CD4-positive, alpha-beta T cell treated with Interferon alpha-2 for 1 hour (primary cell): ENCODE results near the gene PLOD2.
"Not testable (repeated sequence)": the region's sequence is repeated elsewhere in the genome, so short reads cannot be mapped to it uniquely, and the experiment has no call there.

Source experiments
- DNase-seq, 2 donors: peaks; one replicate each; pipeline ENCODE4 v3.0.0-alpha.2; 2020 to 2022

PLOD2 gene

DNA sequence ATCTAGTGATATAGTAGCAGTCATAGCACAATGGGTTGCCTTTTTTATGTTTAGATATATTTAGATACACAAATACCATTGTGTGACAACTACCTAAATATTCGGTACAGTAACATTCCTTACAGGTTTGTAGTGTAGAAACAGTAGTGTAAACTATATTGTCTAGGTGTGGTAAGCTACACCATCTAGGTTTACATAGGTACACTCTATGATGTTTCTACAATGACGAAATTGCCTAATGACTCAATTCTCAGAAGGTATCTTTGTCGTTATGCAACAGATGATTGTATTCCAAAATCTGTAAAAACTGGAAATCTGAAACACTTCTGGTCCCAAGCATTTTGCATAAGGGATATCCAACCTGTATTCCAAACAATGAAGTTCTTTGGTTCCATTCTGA lies 24.3 kb downstream of the PLOD2 start:
- no peak for DNase-seq

DNA sequence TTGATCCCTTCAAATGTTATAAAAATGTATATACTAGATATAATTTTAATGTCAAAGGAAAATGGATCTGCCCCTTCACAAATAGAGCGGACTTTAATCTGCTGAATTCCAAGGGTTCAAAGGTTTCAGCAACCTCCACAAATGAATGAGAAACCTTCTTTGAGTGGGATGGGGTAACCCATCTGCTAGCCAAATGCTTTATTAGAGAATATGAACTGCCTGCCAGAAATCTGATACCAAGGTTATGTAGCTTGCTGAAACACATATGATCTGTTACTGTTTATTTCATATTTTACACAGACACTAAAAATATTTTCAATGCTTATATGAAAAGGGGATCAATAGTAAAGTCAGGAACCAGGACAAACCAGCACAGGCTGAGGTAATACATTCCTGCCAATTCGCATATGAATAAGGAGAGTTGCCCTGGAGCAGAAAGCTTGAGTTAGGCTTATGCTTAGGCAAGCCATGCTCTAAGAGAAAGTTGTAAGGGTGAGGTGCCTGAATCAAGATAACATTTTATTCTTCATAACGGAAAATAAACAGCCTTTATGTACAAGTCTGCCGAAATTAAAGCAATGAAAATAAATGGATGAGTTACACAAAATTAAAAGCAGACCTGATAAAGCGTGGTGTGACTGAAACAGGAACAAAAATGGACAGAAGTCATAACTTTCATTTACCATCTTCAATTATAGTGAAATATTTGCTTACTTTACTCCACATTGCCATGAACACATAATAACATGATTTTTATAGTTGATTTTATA lies 26.5 kb downstream of the PLOD2 start:
- DNase-seq: no peak

DNA sequence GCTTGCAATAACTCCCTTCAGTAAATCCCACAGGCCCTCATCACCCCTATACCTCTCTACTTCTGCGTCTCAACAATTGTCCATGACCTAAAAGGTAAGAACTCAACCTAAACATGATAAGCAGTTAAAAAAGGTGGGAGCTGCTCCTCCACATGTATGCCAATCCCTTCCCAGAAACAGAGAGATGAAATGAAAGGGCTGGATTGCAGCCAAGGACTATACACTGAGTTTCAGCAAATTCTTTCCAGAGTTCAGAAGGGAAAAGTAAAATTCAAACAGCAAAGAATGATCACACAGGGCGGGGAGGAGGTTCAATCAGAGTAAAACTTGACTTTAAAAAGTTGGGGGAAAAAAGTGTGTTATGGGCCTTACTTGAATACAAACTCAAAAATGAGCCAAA lies 27.5 kb downstream of the PLOD2 start:
- no peak for DNase-seq

DNA sequence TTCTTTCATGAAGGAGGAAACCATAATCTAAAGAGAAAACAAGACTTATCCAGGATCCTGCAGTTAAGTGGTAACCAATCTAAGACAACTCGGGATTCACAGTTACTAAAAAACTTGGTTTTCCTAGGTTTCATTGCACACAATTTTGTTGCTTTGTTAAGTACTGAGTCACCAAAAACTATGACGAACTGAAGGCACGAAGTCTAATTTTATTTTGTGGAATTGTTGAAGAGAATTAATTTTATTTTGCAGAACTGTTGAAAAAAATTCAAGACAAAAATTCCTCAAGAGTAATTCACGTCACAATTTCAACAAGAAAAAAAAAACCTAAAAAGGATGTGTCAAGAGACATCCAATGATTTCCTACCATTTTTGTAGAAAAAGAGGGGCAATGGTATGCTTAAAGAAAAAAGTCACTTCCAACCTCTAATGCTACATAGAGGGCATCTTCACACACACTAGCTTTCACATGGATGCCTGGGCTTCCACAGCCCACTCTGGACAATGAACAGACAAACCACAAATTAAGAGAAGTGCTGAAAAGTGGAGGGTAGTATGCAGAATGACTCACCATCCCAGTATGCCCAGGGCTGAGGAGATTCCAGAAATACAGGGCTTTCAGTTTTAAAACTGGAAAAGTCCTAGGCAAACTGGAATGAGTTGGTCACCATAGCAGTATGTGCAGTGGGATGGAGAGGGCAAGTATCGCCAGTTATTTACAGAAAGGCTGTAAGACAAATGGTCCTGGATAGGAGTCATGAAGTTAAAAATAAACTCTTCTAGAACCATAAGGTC lies 29.2 kb downstream of the PLOD2 start:
- DNase-seq: no peak

DNA sequence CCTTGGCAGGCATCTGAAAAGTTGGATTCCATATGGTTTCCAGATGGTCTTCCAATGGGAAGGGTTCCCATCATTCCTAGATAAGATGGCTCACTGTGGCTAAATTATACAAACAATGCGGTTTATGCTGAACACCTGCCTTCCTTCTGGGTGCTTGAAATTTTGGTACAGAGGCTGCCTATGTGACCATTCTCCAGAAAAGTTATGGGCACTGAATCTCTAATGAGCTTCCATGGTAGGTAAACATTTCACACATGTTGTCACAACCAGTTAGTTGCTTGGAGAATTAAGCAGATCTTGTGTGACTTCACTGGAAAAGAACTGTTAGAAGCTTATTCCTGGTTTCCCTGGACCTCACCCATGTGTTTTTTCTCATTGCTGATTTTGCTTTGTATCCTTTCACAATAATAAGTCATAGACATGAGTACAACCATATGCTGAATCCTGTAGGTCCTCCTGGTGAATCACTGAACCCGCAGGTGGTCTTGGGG lies 30.1 kb downstream of the PLOD2 start:
- no peak for DNase-seq

DNA sequence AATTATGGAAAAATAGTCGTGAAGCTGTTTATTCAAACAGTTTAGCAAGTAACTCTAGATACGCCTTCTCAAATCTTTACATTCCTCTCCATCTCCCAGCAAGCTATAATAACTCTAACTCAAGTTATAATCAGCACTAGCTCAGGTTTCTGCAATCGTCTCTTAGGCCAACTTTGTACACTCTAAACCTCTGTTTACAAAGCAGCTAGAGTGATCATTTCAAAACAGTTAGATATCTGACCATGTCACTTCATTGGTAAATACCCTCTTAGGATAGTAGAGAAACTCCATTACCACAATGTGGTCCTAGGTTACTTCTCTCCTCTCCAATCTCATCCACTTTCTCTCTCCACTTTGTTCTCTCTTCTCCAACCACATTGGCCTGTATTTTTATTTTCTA lies 31.2 kb downstream of the PLOD2 start:
- no peak for DNase-seq

DNA sequence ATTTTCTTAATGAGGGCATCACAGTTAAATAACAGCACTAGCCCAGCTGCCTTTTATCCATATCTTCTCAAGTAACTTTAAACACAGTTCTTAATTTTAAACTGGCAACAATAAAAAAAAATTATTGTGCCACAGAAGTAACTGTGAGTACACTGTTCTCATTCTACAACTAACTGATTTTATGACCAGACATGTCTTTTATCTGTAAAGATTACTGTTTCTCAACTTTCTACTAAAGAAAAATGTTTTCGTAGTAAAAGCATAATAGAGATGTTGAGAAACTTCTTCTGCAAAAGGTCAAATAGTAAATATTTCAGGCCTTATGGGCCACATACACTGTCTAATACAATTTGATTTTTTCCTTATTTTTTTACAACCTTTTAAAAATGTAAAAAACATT lies 32.0 kb downstream of the PLOD2 start:
- no peak for DNase-seq

DNA sequence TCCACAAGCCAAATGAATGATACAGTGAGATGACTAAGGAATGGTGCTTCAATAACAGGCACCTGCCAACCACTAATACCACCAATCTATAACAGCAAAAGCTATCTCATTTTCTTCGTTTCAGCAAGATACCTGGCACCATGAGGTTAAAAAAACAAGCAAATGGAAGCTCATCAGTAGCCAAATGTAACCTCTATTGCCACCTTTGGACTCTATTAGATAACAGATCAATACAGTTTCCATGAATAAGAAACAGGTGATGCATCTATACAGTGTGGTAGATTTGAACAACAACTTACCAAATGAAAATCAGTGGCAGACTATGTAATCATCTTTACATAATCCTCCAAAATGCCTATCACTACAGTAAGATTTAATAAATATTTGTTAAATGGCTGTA lies 32.8 kb downstream of the PLOD2 start:
- DNase-seq: no peak

DNA sequence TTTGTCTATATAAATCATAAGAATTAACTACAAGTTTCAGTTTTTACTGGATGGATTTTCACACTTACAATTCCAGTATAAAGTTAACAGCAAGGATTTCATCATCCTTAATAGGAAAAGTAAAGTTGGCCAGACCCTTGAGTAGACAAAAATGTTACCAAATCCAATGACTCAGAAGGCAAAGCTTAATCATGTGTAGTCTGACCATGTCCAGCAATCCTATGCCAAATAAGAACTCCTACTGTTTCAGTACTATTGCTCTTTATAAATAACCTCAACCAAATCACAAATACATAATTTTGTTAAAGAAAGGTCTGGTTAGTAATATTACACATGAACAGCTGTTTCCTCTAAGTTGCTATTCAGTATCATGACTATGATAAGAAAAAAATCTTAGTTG lies 35.0 kb downstream of the PLOD2 start:
- DNase-seq: no peak

DNA sequence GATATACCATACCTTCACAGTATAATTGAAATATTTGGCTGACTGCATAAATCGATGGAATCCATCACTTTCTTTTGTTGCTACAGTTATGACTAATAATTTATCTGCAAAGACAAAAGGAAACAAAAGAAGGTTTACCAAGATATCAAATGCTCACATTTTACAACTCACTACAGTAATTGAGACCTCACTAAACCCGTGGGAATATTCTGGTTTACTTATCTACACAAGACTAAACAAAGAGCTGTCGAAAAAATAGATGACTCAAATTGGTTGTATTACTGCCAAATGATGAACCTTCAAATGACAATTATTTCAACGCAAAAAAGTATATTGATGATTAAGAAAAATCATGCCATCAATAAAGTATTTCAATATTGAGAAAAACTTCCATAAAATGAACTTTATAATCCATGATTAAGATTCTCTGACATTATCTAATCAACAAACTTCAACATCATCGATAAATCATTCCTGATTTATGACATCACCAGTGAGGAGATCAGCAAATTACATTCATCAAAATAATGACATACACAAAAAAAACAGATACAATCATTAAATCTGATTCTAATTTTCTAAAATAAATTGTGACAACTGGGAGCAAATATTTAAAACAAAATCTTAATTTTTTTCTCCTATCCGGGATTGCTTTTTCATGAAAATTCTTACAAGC lies 36.7 kb downstream of the PLOD2 start:
- DNase-seq: no peak

DNA sequence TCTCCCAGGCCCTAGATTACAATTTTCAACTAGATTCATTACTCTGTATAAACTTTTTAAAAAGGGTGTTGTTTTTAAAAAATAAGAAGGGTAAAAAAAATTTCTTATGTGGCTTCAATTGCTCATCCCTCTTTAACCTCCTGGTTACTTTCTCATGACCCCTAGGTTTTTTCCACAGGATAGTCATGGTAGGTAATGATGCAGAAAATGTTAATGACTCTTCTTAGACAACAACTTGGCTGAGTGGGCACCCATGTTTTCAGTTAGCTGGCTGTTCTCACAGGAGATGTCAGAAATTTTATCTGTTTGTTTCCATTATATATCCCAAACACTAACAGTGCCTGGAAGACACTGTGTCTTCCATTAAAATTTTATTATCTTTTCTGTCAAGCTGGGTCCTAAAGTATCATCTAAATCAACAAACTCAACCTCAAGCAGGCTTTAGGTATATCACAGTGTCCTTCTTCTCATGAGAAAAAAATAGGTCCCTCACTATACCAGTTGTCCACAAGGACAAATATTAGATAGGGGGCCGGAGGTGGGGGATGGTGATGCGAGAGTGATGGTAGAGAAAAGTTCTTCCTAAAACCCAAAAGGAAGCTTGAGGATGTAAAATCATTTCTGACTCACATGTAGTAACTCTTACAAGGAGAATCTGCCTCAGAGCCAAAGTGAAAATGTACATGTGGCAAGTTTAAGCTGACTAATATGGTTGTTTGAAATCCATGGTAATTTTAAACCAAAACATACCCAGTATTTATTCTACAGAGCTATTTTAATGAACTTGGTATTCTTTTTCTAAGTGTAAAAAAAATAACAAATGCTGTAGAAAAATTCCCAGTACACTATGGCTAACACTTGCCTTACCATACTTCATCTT lies 43.3 kb downstream of the PLOD2 start:
- DNase-seq: no peak

DNA sequence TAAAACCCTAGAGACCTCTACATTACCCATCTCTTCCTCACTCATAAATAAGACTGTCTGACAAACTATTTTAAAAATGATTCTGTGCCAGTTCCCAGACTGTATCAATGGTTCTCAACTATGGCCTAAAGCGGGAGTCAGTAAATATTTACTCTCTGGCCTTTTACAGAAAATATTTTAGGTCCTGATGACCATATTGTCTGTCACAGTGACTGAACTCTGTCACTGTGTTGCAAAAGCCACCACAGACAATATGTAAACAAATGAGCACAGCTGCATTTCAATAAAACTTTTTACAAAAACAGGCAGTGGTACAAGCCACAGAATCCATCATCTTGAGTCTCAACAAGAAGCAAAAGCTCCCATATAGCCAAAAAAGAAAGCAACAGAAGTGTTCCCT lies 45.4 kb downstream of the PLOD2 start:
- no peak for DNase-seq

DNA sequence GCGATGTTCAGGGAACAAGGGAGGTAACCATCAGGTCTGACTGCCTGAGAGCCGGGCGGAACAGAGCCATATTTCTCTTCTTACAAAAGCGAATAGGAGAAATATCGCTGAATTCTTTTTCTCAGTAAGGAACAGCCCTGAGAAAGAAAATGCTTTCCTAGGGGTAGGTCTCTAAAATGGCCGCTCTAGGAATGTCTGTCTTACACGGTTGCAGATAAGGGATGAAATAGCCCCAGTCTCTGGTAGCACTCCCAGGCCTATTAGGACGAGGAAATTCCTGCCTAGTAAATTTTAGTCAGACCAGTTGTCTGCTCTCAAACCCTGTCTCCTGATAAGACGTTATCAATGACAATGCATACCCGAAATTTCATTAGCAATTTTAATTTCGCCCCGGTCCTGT lies 47.2 kb downstream of the PLOD2 start:
- DNase-seq: not testable (repeated sequence)

DNA sequence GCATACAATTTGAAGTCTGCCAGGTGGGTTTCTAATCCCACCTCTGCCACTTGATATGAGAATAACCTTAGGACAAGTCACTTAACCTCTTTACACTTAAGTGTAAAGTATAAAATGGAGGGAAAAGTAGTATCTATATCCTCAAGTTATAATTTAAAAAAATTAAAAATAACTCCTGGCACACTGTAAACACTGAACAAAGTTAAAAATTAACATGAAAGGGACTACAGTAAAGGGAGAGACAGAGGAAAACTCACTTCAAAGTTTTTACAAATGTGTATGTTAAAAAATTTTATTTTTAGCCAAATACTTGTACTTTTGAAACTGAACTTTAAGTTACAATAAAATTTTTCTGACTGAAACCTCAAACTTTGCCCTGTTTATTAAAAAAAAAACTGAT lies 49.6 kb downstream of the PLOD2 start:
- no peak for DNase-seq

DNA sequence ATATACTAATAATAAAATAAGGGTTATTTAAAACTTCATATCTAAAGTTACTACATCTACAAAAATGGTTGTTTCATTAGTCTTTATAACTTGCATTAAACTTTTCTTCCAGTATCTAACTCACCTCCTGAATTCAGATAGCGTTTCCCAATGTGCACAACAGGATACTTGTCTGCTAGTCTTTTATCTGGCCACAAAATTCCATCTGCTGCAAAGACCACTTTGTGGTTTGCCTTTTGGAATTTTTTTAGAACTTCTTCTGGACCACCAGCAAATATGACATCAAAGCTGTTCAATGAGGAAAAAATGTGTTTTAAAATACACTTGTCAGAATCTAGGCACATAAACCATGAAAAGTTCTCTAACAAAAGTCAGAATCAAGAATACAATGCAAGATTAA lies 50.8 kb downstream of the PLOD2 start:
- no peak for DNase-seq

DNA sequence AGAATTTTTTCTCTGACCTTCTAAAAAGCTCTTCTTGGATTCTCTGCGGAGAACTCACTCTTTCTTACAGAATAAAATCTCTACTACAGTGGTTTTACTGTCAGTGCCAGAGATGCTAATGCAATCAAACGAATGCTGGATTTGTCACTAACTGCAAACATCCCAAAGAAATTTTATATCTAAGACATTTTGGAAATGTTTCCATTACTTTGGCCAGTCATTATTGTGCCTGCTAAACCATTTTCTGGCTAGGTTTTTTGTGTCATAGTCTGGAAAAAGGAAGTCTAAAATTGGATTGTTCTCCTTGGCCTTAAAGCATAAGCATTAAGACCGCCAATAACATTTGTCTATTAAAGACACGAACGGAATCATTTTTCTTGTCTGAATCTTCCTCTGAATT lies 54.0 kb downstream of the PLOD2 start:
- DNase-seq: no peak

DNA sequence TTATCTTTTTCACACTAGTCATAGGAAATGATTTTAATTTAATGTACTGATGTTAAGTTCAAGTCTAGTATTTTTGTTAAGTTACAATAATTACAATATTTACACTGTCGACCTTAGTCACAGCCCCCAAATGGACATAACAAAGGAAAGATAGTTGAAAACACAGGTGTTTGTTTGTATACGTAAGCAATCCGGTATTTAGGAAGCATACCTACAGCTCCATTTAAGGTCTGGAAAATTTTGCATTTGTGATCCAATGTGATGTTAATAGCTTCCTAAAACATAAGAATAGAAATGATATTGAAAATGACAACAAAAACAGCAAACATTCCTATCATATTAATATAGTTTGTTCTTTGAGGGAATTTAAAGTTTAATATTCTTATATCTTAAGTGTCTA lies 56.9 kb downstream of the PLOD2 start:
- DNase-seq: no peak

DNA sequence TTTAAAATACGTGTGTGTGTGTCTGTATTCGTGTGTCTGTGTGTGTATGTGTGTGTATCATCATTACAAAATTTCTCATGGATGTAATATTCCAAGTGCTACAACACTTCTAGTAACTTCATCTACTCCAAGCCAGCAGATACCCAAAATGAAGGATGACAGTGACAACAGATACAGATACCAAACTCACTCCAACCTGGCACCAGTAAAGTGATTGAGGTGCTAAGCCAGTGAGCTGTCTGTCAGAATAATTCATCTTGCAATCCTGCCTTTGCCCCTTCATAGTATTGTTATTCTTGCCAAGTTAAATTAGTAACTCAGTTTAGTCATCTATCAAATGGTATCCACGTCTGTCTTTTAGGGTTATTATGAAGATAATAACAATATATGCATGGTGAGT lies 58.1 kb downstream of the PLOD2 start:
- DNase-seq: no peak

DNA sequence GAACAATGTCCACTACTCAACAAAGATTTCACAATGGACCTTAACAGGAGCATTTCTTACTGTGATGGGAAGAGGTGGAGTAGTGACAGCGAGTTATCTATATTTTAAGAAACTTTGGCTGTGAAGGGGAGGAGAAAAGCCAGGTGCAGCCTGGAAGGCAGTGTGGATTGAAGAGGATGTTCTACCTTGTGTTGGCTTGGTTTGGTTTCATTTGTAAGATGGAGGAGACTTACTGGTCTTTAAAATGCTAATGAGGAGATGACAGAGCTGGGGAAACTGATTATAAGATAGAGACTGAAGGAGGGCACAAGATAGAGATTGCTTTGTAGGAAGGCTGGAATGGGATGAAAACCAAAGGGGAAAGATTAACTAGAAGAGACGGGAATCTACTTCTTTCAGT lies 59.4 kb downstream of the PLOD2 start:
- DNase-seq: no peak

DNA sequence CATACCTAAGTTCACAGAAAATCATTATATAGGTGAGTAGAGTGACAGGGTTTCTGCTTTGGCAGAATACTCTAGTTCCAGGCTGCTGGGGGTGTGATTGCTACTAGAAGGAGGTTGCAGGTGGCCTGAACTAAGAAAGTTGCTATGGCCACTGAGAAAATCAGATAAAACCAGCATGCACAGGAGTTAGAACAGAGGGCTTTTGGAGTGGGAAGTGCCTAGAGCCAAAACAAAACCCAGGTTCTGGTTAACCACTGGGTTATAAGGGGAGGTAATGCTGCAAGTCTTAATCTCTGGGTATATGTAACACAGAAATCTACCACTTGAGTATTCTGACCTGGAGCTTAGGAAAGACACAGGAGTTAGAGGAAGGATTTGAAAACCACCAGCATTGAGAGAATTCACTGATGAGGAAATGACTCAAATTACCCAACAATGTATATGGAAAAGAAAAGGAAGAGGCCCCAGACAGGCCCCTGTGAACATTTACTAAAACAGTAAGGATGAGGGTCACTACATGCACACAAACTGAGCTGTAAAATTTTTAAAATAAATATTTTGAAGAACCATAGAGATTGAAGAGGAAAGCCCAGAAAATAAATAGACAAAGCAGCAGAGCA lies 60.0 kb downstream of the PLOD2 start:
- no peak for DNase-seq

DNA sequence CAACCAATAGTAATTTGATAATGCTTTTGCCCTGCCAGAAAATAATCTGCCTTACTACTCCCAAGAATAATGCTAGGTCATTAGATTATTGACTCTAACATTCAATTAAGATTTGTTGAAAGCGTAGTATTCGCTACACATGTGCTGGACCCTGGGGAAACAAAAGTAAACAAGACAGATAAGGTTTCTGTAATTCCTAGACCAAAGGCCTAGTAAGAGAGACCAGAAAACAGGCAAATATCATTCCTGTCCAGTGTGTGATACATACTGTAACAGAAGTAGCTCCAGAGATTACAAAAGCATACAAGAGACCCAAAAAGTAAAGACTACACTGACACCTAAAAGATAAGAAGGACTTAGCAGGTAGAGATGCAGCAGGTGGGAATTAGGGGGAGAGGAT lies 60.8 kb downstream of the PLOD2 start:
- no peak for DNase-seq

DNA sequence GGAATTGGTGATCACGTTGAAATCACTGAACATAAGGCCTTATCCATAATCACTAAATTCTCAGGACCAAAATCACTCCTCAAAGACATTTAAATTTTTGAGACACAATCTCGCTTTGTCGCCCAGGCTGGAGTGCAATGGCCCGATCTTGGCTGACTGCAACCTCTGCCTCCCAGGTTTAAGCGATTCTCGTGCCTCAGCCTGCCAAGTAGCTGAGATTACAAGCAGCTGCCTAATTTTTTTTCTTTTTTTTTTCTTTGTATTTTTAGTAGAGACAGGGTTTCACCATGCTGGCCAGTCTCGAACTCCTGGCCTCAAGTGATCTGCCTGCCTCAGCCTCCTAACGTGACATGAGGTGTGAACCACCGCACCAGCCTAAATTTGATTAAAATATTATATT lies 61.7 kb downstream of the PLOD2 start:
- DNase-seq: no peak
